ENCODE data around the gene EIF4G3.

DNA sequence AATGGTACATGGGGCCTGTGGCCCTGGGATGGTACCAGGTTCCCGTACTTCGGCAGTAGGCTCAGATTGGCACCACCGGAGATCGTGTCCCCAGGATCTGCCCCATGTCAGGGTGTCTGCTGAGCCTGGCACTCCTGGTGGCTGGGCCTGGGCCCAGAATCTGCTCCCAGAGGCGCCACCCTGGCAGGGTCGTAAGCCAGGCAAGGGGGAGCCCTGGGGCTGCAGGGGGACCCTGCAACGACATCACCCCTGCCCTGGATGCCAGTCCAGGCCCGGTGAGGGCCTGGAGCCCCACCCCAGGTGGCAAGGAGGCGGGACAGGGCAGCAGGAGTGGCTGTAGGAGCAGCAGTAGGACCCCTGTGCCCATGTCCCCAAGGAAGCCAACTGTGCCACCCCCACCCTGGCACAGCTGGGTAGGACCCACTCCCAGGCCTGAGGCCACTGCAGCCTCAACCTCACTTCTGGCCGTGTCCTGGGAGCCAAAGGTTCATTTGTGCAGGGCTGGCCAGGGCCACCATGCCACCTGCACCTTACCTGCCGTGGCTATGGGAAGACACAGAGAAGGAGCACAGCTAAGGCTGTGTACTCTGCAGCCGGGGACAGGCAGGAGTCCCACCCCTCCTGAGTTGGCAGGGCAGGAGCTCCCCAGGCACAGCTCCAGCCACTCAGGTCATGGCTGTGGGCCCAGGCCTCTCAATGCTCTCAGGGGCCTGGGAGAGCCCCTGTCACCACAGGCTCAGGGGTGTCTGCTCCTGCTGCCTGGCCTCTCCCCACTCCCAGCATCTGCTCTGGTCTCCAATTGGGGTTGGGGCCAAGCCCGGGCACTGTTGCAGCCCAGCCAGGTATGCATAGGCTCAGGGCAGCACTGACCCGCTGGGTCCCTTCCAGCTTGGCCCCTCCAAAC, 141.7 kb downstream of the EIF4G3 start:
- TF ChIP-seq EZH2 (IDR thresholded peaks at IDR 0.05; ENCODE audit: low read depth, low read length, severe bottlenecking): no peak
- no peak for TF ChIP-seq POLR2A (IDR thresholded peaks at IDR 0.05; ENCODE audit: control extremely low read depth in 1 of 2, low read depth in 2 of 2, low read length in 2 of 2)
- TF ChIP-seq, protein P1, sequence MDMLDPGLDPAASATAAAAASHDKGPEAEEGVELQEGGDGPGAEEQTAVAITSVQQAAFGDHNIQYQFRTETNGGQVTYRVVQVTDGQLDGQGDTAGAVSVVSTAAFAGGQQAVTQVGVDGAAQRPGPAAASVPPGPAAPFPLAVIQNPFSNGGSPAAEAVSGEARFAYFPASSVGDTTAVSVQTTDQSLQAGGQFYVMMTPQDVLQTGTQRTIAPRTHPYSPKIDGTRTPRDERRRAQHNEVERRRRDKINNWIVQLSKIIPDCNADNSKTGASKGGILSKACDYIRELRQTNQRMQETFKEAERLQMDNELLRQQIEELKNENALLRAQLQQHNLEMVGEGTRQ (IDR thresholded peaks at IDR 0.05; ENCODE audit: low read length): no peak
- TF ChIP-seq CBX8 (IDR thresholded peaks at IDR 0.05; ENCODE audit: borderline replicate concordance, low read depth, low read length): no peak
- no peak for TF ChIP-seq TCF12 (IDR thresholded peaks at IDR 0.05; ENCODE audit: low read depth, low read length)
- TF ChIP-seq CREB1 (IDR thresholded peaks at IDR 0.05): no peak
- TF ChIP-seq, protein P2, sequence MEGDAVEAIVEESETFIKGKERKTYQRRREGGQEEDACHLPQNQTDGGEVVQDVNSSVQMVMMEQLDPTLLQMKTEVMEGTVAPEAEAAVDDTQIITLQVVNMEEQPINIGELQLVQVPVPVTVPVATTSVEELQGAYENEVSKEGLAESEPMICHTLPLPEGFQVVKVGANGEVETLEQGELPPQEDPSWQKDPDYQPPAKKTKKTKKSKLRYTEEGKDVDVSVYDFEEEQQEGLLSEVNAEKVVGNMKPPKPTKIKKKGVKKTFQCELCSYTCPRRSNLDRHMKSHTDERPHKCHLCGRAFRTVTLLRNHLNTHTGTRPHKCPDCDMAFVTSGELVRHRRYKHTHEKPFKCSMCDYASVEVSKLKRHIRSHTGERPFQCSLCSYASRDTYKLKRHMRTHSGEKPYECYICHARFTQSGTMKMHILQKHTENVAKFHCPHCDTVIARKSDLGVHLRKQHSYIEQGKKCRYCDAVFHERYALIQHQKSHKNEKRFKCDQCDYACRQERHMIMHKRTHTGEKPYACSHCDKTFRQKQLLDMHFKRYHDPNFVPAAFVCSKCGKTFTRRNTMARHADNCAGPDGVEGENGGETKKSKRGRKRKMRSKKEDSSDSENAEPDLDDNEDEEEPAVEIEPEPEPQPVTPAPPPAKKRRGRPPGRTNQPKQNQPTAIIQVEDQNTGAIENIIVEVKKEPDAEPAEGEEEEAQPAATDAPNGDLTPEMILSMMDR (IDR thresholded peaks at IDR 0.05; ENCODE audit: control extremely low read depth in 1 of 3, insufficient read depth in 1 of 3, low read depth in 1 of 3, low read length in 3 of 3): no peak
- TF ChIP-seq EP300 (IDR thresholded peaks at IDR 0.05; ENCODE audit: borderline replicate concordance in 1 of 2, low read depth in 2 of 2, low read length in 2 of 2): no peak
